Activated B cell treated with CpG ODN at 0.5 μM for 24 hours (primary cell): ENCODE data around the gene SUGCT. TPM values are rescaled to one million over a fixed set of nuclear protein-coding genes. Genes with fewer than 3 reads are reported as not detected.

Experiments
- ATAC-seq: fragments of 200-7000 bp; cut with Tn5 transposase; one replicate; pipeline ENCODE4 v1.10.0; 2021; ENCODE audit warnings: low read depth, mild to moderate bottlenecking, moderate library complexity
- CTCF ChIA-PET: fragments of 350-600 bp; sonication (Branson Sonifier 250); formaldehyde crosslinking; loops from one replicate; lab custom pipeline; 2021; ENCODE audit warnings: antibody characterized with exemption; lab: Charles Lee
- POLR2A ChIA-PET: fragments of 350-600 bp; sonication (Branson Sonifier 250); formaldehyde crosslinking; loops from one replicate; lab custom pipeline; 2021; ENCODE audit warnings: antibody characterized with exemption; lab: Charles Lee
- DNase-seq: peaks from one replicate; pipeline ENCODE4 v3.0.0; 2022
- H3K27ac Mint-ChIP-seq: one replicate; pipeline ENCODE4 v1.8.0; 2020; ENCODE audit warnings: mixed read lengths
- H3K27me3 Mint-ChIP-seq: one replicate; pipeline ENCODE4 v1.8.0; 2021; ENCODE audit warnings: mixed read lengths
- H3K36me3 Mint-ChIP-seq: one replicate; pipeline ENCODE4 v1.8.0; 2021; ENCODE audit warnings: low read depth, mixed read lengths
- H3K4me1 Mint-ChIP-seq: one replicate; pipeline ENCODE4 v1.8.0; 2021; ENCODE audit warnings: mixed read lengths
- H3K4me3 Mint-ChIP-seq: one replicate; pipeline ENCODE4 v1.8.0; 2020; ENCODE audit warnings: mild to moderate bottlenecking, mixed read lengths
- H3K9me3 Mint-ChIP-seq: one replicate; pipeline ENCODE4 v1.8.0; 2020; ENCODE audit warnings: mixed read lengths
- intact Hi-C: fragments of 100-400 bp; cut with micrococcal nuclease; formaldehyde crosslinking; loops from one replicate; pipeline ENCODE4 v1.15.1; 2024
- total RNA-seq: library from RNA; stranded (reverse); gene quantifications from 2 replicates; pipeline ENCODE4 v1.2.3, GENCODE V29; 2022
- TF ChIP-seq, protein P1 (sequence below): fragments of 200-600 bp; IDR thresholded peaks from one replicate; pipeline ENCODE4 v1.8.0; 2022; ENCODE audit warnings: antibody characterized with exemption, mild to moderate bottlenecking

Gene SUGCT
- total RNA-seq, 1 donor from 2014 or later: 1.3 TPM

GRCh38 chr7:40324914-40325313 lies 190.1 kb downstream of the SUGCT start:
- ATAC-seq: no peak
- H3K27ac Mint-ChIP-seq: no peak overlapping the region
- no peaks in the 10 kb centered on the region for H3K36me3 Mint-ChIP-seq
- intact Hi-C loops: loop anchor here (10.0 kb wide), 1 partner anchor 280 kb away; no protein-coding TSS in a partner anchor
- no peak for DNase-seq
- CTCF ChIA-PET: no interaction called here
- TF ChIP-seq, protein P1, sequence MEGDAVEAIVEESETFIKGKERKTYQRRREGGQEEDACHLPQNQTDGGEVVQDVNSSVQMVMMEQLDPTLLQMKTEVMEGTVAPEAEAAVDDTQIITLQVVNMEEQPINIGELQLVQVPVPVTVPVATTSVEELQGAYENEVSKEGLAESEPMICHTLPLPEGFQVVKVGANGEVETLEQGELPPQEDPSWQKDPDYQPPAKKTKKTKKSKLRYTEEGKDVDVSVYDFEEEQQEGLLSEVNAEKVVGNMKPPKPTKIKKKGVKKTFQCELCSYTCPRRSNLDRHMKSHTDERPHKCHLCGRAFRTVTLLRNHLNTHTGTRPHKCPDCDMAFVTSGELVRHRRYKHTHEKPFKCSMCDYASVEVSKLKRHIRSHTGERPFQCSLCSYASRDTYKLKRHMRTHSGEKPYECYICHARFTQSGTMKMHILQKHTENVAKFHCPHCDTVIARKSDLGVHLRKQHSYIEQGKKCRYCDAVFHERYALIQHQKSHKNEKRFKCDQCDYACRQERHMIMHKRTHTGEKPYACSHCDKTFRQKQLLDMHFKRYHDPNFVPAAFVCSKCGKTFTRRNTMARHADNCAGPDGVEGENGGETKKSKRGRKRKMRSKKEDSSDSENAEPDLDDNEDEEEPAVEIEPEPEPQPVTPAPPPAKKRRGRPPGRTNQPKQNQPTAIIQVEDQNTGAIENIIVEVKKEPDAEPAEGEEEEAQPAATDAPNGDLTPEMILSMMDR: no peak
- H3K27me3 Mint-ChIP-seq: no peaks in the 10 kb centered on the region
- POLR2A ChIA-PET: no interaction called here
- H3K9me3 Mint-ChIP-seq: no peaks in the 10 kb centered on the region
- H3K4me3 Mint-ChIP-seq: no peak overlapping the region
- no peaks in the 10 kb centered on the region for H3K4me1 Mint-ChIP-seq

- H3K4me3 Mint-ChIP-seq: no peak overlapping the region
- TF ChIP-seq, protein P1: no peak
- no peaks in the 10 kb centered on the region for H3K4me1 Mint-ChIP-seq
- intact Hi-C loops: loop anchor here (10.0 kb wide), 1 partner anchor 278 kb away; no protein-coding TSS in a partner anchor
- H3K9me3 Mint-ChIP-seq: no peaks in the 10 kb centered on the region
- DNase-seq (no peak), ATAC-seq (no peak)
- CTCF ChIA-PET: interaction anchor here (2.2 kb wide), 1 partner anchor 1379 kb away, joined by 5 read pairs; no protein-coding TSS in a partner anchor
- no peak overlapping the region for H3K27ac Mint-ChIP-seq
- H3K27me3 Mint-ChIP-seq: no peaks in the 10 kb centered on the region
- no peaks in the 10 kb centered on the region for H3K36me3 Mint-ChIP-seq
- POLR2A ChIA-PET: no interaction called here
Measured at GRCh38 chr7:40327113-40327512, 192.3 kb downstream of the SUGCT start.

DNA sequence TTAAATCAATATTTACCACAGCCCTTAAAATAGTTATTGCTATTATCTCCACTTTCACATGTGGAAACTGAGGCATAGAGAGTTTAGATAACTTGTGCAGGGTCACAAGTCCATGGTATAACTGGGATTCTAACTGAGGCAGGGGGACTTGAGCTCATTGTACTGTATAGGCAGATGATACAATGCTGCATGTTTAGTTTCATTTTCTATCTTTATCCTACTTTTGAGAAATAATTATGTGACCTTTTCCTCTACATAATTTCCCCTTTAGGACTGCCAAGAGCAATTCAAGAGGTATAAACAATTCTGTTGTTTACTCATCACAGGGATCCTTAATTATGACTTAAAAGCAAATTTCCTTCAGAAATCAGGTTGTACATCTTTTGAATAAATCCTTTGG lies 193.1 kb downstream of the SUGCT start:
- intact Hi-C loops: loop anchor here (10.0 kb wide), 1 partner anchor 277 kb away; no protein-coding TSS in a partner anchor
- CTCF ChIA-PET: interaction anchor here (2.2 kb wide), 1 partner anchor 1378 kb away, joined by 5 read pairs; no protein-coding TSS in a partner anchor

GRCh38 chr7:40329601-40330153 lies 194.9 kb downstream of the SUGCT start:
- Mint-ChIP-seq H3K27ac (no peak overlapping the region), H3K27me3 (no peaks in the 10 kb centered on the region), H3K4me3 (no peak overlapping the region), H3K36me3 (no peaks in the 10 kb centered on the region), H3K4me1 (no peaks in the 10 kb centered on the region), H3K9me3 (no peaks in the 10 kb centered on the region)
- TF ChIP-seq, protein P1: no peak
- DNase-seq (no peak), ATAC-seq (peak; percentile 31)
- intact Hi-C loops: loop anchor here (1.0 to 10.0 kb wide), 4 partner anchors 275 to 1614 kb away; no protein-coding TSS in a partner anchor
- ChIA-PET POLR2A (no interaction called here), CTCF (interaction anchor here (3.0 kb wide), 1 partner anchor 1375 kb away, joined by 16 read pairs; no protein-coding TSS in a partner anchor)

More for the DNA sequence above, 193.1 kb downstream of the SUGCT start:
- TF ChIP-seq, protein P1: no peak
- Mint-ChIP-seq H3K27ac (no peak overlapping the region), H3K9me3 (no peaks in the 10 kb centered on the region), H3K4me3 (no peak overlapping the region), H3K36me3 (no peaks in the 10 kb centered on the region), H3K27me3 (no peaks in the 10 kb centered on the region), H3K4me1 (no peaks in the 10 kb centered on the region)
- POLR2A ChIA-PET: no interaction called here
- ATAC-seq (no peak), DNase-seq (no peak)

- no peak overlapping the region for H3K27ac Mint-ChIP-seq
- no peaks in the 10 kb centered on the region for H3K27me3 Mint-ChIP-seq
- H3K9me3 Mint-ChIP-seq: no peaks in the 10 kb centered on the region
- intact Hi-C loops: no loop called here
- no peaks in the 10 kb centered on the region for H3K36me3 Mint-ChIP-seq
- ATAC-seq: no peak
- ChIA-PET POLR2A (no interaction called here), CTCF (interaction anchor here (3.0 kb wide), 1 partner anchor 1374 kb away, joined by 16 read pairs; no protein-coding TSS in a partner anchor)
- no peaks in the 10 kb centered on the region for H3K4me1 Mint-ChIP-seq
- TF ChIP-seq, protein P1: no peak
- no peak for DNase-seq
- no peak overlapping the region for H3K4me3 Mint-ChIP-seq
Measured at GRCh38 chr7:40330408-40330807, 195.6 kb downstream of the SUGCT start.
